Measurements from ENCODE around the gene IGFL1.
"Not testable (repeated sequence)": the region's sequence is repeated elsewhere in the genome, so short reads cannot be mapped to it uniquely, and the experiment has no call there.

DNA sequence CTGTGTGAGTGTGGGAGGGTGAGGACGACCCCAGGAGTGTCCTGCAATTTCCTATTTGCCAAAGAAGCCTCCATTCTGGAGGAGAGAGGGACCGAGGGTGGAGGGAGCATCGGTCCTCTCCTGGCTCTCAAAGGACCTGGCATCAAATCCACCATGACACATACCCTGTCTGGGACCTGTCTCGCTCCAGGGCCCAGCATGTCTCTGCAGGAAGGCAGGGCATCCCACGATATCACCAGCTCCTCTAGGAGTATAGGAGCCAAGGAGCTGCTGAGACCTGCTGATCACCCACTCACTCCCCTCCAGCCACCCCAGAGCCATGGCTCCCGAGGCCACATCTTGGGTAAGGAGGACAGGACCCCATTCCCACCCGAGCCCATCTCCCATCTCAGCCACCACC is 33.6 kb upstream of the IGFL1 start:
- TF ChIP-seq, protein P1, sequence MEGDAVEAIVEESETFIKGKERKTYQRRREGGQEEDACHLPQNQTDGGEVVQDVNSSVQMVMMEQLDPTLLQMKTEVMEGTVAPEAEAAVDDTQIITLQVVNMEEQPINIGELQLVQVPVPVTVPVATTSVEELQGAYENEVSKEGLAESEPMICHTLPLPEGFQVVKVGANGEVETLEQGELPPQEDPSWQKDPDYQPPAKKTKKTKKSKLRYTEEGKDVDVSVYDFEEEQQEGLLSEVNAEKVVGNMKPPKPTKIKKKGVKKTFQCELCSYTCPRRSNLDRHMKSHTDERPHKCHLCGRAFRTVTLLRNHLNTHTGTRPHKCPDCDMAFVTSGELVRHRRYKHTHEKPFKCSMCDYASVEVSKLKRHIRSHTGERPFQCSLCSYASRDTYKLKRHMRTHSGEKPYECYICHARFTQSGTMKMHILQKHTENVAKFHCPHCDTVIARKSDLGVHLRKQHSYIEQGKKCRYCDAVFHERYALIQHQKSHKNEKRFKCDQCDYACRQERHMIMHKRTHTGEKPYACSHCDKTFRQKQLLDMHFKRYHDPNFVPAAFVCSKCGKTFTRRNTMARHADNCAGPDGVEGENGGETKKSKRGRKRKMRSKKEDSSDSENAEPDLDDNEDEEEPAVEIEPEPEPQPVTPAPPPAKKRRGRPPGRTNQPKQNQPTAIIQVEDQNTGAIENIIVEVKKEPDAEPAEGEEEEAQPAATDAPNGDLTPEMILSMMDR (IDR thresholded peaks at IDR 0.05): not testable (repeated sequence)
- TF ChIP-seq EP300 (IDR thresholded peaks at IDR 0.05): not testable (repeated sequence)
